HEK293 (cell line): ENCODE data around the gene DCAF5.

Source experiments
- CTCF ChIP-seq: fragments of 450-650 bp; formaldehyde crosslinking; IDR thresholded peaks from 2 replicates; pipeline ENCODE4 v1.5.1; 2016; ENCODE audit warnings: missing biosample characterization, missing genetic modification characterization
- ZNF292 ChIP-seq: fragments of 450-650 bp; formaldehyde crosslinking; IDR thresholded peaks from 2 replicates; pipeline ENCODE4 v1.5.1; 2016; ENCODE audit warnings: low read depth, missing biosample characterization, missing genetic modification characterization, borderline replicate concordance

- no peak for TF ChIP-seq ZNF292 (tag by site-specific recombination)
- TF ChIP-seq CTCF (tag by site-specific recombination) = no peak
Measured at GRCh38 chr14:69044296-69044695, 108.6 kb downstream of the DCAF5 start.
